HepG2 (cell line): ENCODE data around the gene DHRS12. TPM values are rescaled to one million over a fixed set of nuclear protein-coding genes. Genes with fewer than 3 reads are reported as not detected.

Source experiments
- EEA1 ChIP-seq: sonication (generic); formaldehyde crosslinking; IDR thresholded peaks from 2 replicates; pipeline ENCODE4 v1.5.1; 2020; ENCODE audit warnings: mild to moderate bottlenecking, missing genetic modification reagents, borderline replicate concordance
- KDM2A ChIP-seq: sonication (generic); formaldehyde crosslinking; IDR thresholded peaks from 2 replicates; pipeline ENCODE4 v1.4.0; 2020; ENCODE audit warnings: low read depth, missing genetic modification reagents, borderline replicate concordance
- KMT2B ChIP-seq: IDR thresholded peaks from 2 replicates; pipeline ENCODE4 v1.6.1; 2016; ENCODE audit warnings: missing genetic modification reagents, missing compliant biosample characterization
- POLR2AphosphoS5 ChIP-seq: IDR thresholded peaks from 2 replicates; pipeline ENCODE4 v1.6.1; 2012; ENCODE audit warnings: low read depth, low read length
- SAFB2 ChIP-seq: sonication (generic); formaldehyde crosslinking; IDR thresholded peaks from 2 replicates; pipeline ENCODE4 v1.5.1; 2020; ENCODE audit warnings: missing genetic modification reagents, low read depth, mild to moderate bottlenecking, borderline replicate concordance
- SNRNP70 ChIP-seq: fragments of 200-400 bp; formaldehyde crosslinking; IDR thresholded peaks from 2 replicates; pipeline ENCODE4 v1.6.1; 2017; ENCODE audit warnings: mild to moderate bottlenecking, low read depth, low read length, moderate library complexity
- SOX13 ChIP-seq, 3 experiments: fragments of 450-650 bp in 1 of 3; sonication (generic) in 1 of 3; formaldehyde crosslinking in 1 of 3; IDR thresholded peaks in 2 of 3; conservative IDR thresholded peaks in 1 of 3; 2 replicates each; pipeline versions ENCODE4 v1.5.0 to v1.6.1; 2016 to 2020; ENCODE audit warnings: antibody characterized with exemption in 1 of 3, mild to moderate bottlenecking in 1 of 3, missing compliant biosample characterization in 1 of 3, missing genetic modification reagents in 1 of 3, moderate library complexity in 1 of 3
- SOX6 ChIP-seq, 2 experiments: fragments of 450-650 bp in 1 of 2; sonication (generic) in 1 of 2; formaldehyde crosslinking in 1 of 2; IDR thresholded peaks; 2 replicates each; pipeline versions ENCODE4 v1.4.0 to v1.6.1; 2017 to 2020; ENCODE audit warnings: antibody characterized with exemption in 1 of 2, mild to moderate bottlenecking in 1 of 2, missing genetic modification reagents in 1 of 2
- ZFP91 ChIP-seq: sonication (generic); formaldehyde crosslinking; IDR thresholded peaks from 2 replicates; pipeline ENCODE4 v1.9.0; 2022; ENCODE audit warnings: missing genetic modification reagents, mild to moderate bottlenecking, borderline replicate concordance
- ZFX ChIP-seq: sonication (generic); formaldehyde crosslinking; IDR thresholded peaks from 2 replicates; pipeline ENCODE4 v1.4.0; 2020; ENCODE audit warnings: mild to moderate bottlenecking, low read depth, missing genetic modification reagents, moderate library complexity
- ZNF264 ChIP-seq: sonication (generic); formaldehyde crosslinking; IDR thresholded peaks from 2 replicates; pipeline ENCODE4 v1.4.0; 2020; ENCODE audit warnings: missing genetic modification reagents
- ZNF34 ChIP-seq: sonication (generic); formaldehyde crosslinking; IDR thresholded peaks from 2 replicates; pipeline ENCODE4 v1.4.0; 2020; ENCODE audit warnings: mild to moderate bottlenecking, missing genetic modification reagents, borderline replicate concordance
- ZNF367 ChIP-seq: sonication (generic); formaldehyde crosslinking; IDR thresholded peaks from 2 replicates; pipeline ENCODE4 v1.4.0; 2020; ENCODE audit warnings: missing genetic modification reagents, borderline replicate concordance
- ZNF431 ChIP-seq: sonication (generic); formaldehyde crosslinking; IDR thresholded peaks from 2 replicates; pipeline ENCODE4 v1.9.0; 2022; ENCODE audit warnings: missing genetic modification reagents, low read depth, mild to moderate bottlenecking, borderline replicate concordance
- ZNF441 ChIP-seq: sonication (generic); formaldehyde crosslinking; IDR thresholded peaks from 2 replicates; pipeline ENCODE4 v1.7.0; 2021; ENCODE audit warnings: missing genetic modification reagents, borderline replicate concordance
- ZNF556 ChIP-seq: sonication (generic); formaldehyde crosslinking; IDR thresholded peaks from 2 replicates; pipeline ENCODE4 v1.4.0; 2020; ENCODE audit warnings: mild to moderate bottlenecking, missing genetic modification reagents, borderline replicate concordance
- ZNF570 ChIP-seq: sonication (generic); formaldehyde crosslinking; IDR thresholded peaks from 2 replicates; pipeline ENCODE4 v1.4.0; 2020; ENCODE audit warnings: mild to moderate bottlenecking, missing genetic modification reagents, borderline replicate concordance
- ZNF616 ChIP-seq: sonication (generic); formaldehyde crosslinking; IDR thresholded peaks from 2 replicates; pipeline ENCODE4 v1.5.0; 2020; ENCODE audit warnings: low read depth, mild to moderate bottlenecking, missing genetic modification reagents
- ZSCAN5A ChIP-seq: sonication (generic); formaldehyde crosslinking; IDR thresholded peaks from 2 replicates; pipeline ENCODE4 v1.8.0; 2022; ENCODE audit warnings: mild to moderate bottlenecking, missing genetic modification reagents, borderline replicate concordance
- polyA plus RNA-seq, 8 experiments: library from polyadenylated mRNA; depleted of rRNA in 3 of 8; stranded (reverse) in 7 of 8; unstranded in 1 of 8; fragments of >200 nt; fragmentation: Illumina TruSeq in 4 of 8; extraction: Trizol in 4 of 8; gene quantifications; 2 replicates each; pipeline versions ENCODE4 v1.2.1 to v1.2.3, GENCODE V29; 2011 to 2016; ENCODE audit warnings: low read depth in 4 of 8, missing spikeins in 1 of 8, mixed read lengths in 1 of 8; ENCODE audit not compliant: insufficient read depth in 1 of 8
- total RNA-seq, 5 experiments: library from RNA; depleted of rRNA; stranded (reverse); fragments of >200 nt; fragmentation: Illumina TruSeq; extraction: Trizol; gene quantifications; 2 replicates each; pipeline ENCODE4 v1.2.3, GENCODE V29; 2016; ENCODE audit warnings: low read depth in 1 of 5
- TF ChIP-seq, protein P1 (sequence below): IDR thresholded peaks from 2 replicates; pipeline ENCODE4 v1.6.1; 2016; ENCODE audit warnings: mild to moderate bottlenecking, missing biosample characterization, missing genetic modification reagents
- TF ChIP-seq, protein P2 (sequence below): sonication (generic); formaldehyde crosslinking; IDR thresholded peaks from 2 replicates; pipeline ENCODE4 v1.5.1; 2020; ENCODE audit warnings: missing genetic modification reagents, mild to moderate bottlenecking, borderline replicate concordance

Gene DHRS12
- total and polyA plus RNA-seq, 2 of the 13 experiments (the other 11 are each of a cell fraction or from before 2014, with no cell fraction given) = 7.2 to 8.4 TPM

DNA sequence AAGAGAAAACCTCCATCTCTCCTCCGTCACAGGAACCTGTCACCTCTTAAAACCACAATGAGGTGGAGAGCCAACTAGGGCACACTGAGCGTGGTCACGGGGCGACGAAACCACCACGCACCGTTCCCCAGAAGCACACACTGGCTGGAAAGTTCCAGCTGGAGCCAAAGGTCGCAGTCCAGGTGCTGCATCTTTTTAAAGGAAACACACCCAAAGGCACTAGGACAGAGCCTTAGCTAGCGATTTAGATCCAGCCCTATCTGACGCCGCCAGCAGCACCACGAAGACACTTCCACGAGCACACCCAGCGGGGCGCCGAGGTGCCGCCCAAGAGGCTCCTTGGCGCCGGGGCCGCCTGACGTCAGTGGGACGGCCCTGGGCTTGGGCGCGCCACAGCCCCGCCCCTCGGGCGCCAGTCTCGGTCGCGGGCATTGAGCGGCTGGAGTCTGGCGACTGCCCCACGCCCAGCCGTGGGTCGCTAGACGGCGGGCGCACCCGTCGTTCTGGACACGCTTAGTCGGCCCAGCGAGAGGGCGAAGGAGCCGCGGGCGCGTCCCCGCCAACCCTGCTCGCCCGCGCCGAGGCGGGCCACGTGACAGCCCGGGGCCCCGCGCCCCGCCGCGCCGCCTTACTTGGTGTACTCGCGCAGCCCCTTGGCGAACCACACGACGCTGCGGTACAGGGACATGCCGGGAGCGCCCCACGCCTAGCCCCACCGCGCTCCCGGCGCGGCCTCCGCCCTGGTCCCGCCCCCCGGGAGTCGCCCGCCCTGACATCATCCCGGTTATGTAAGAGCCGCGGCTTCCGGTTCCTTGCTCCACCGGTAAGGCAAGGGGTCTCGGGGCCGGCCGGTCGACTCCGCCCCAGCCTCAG, at the start of gene DHRS12 (continued):
- TF ChIP-seq SOX13 (IDR thresholded peaks at IDR 0.05) (no peak), SOX13 (CRISPR knock-in tag; conservative IDR thresholded peaks at IDR 0.05 in 1 of 2, IDR thresholded peaks at IDR 0.05 in 1 of 2) (peak in 1 of 2 experiments; percentile 42; a peak in 1 of 4 replicates), EEA1 (CRISPR knock-in tag) (peak; percentile 85), KMT2B (CRISPR knock-in tag) (peak; percentile 40), ZNF616 (CRISPR knock-in tag) (peak; percentile 76; the same call in 1 of the 2 replicates), ZFP91 (CRISPR knock-in tag) (peak; percentile 92), ZNF570 (peak; percentile 34; the same call in 1 of the 2 replicates), ZNF556 (CRISPR knock-in tag) (peak; percentile 59; the same call in 1 of the 2 replicates), ZNF264 (no peak), ZSCAN5A (CRISPR knock-in tag) (no peak), POLR2AphosphoS5 (peak; percentile 12; the same call in 1 of the 2 replicates), KDM2A (CRISPR knock-in tag) (peak; percentile 18; the same call in 1 of the 2 replicates), SOX6 (IDR thresholded peaks at IDR 0.05) (no peak), SOX6 (CRISPR knock-in tag; IDR thresholded peaks at IDR 0.05) (0 out of 2 replicates have a peak, but pooled peaks have one; percentile 10), ZNF441 (CRISPR knock-in tag) (peak; percentile 37; the same call in 1 of the 2 replicates), ZNF431 (CRISPR knock-in tag) (peak; percentile 70; the same call in 1 of the 2 replicates), ZNF367 (peak; percentile 11; the same call in 1 of the 2 replicates), SAFB2 (peak; percentile 96), ZNF34 (no peak), ZFX (CRISPR knock-in tag) (peak; percentile 52), SNRNP70 (no peak)
- TF ChIP-seq, protein P1, sequence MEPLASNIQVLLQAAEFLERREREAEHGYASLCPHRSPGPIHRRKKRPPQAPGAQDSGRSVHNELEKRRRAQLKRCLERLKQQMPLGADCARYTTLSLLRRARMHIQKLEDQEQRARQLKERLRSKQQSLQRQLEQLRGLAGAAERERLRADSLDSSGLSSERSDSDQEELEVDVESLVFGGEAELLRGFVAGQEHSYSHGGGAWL (CRISPR knock-in tag) = peak; percentile 69; the same call in 1 of the 2 replicates
- TF ChIP-seq, protein P2, sequence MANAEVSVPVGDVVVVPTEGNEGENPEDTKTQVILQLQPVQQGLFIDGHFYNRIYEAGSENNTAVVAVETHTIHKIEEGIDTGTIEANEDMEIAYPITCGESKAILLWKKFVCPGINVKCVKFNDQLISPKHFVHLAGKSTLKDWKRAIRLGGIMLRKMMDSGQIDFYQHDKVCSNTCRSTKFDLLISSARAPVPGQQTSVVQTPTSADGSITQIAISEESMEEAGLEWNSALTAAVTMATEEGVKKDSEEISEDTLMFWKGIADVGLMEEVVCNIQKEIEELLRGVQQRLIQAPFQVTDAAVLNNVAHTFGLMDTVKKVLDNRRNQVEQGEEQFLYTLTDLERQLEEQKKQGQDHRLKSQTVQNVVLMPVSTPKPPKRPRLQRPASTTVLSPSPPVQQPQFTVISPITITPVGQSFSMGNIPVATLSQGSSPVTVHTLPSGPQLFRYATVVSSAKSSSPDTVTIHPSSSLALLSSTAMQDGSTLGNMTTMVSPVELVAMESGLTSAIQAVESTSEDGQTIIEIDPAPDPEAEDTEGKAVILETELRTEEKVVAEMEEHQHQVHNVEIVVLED (CRISPR knock-in tag) = 0 out of 2 replicates have a peak, but pooled peaks have one; percentile 22
